G401 (cell line): ENCODE measurements around the gene IFIT1B. TPM values are rescaled to one million over a fixed set of nuclear protein-coding genes. Genes with fewer than 3 reads are reported as not detected.
"Not testable (repeated sequence)": the region's sequence is repeated elsewhere in the genome, so short reads cannot be mapped to it uniquely, and the experiment has no call there.

Experiments
- DNase-seq: peaks from one replicate; pipeline ENCODE4 v3.0.0-alpha.2; 2015; ENCODE audit warnings: low spot score
- in situ Hi-C: cut with HindIII; loops from 2 replicates; pipeline ENCODE4 v1.10.0; 2016; ENCODE audit warnings: low sequenced_read_pairs, mixed read lengths
- total RNA-seq: library from RNA; depleted of rRNA; stranded (reverse); fragments of >200 nt; shearing (Covaris generic); gene quantifications from 2 replicates; pipeline ENCODE4 v1.2.3, GENCODE V29; 2014; rRNA removed

The IFIT1B gene
- total RNA-seq, result not detected in 2 replicates

- in situ Hi-C loops, result no loop called here
- no peak for DNase-seq
These were observed at the start of gene IFIT1B for GRCh38 chr10:89377705-89378637. Gene IFIT1B, plus strand, starts transcription at chr10:89378056. Its CDS starts 80 bp downstream, at chr10:89378136.

GRCh38 chr10:89329151-89329550, 48.7 kb upstream of the IFIT1B start:
- DNase-seq, result no peak
- in situ Hi-C loops, result no loop called here

GRCh38 chr10:89330014-89330413, 47.8 kb upstream of the IFIT1B start:
- in situ Hi-C loops, result not testable (repeated sequence)
- peak; percentile 49 for DNase-seq

- in situ Hi-C loops, result no loop called here
These were observed 47.2 kb upstream of the IFIT1B start for GRCh38 chr10:89330537-89331212.

GRCh38 chr10:89331487-89332122, 46.3 kb upstream of the IFIT1B start:
- in situ Hi-C loops, result not testable (repeated sequence)

More at GRCh38 chr10:89330537-89331212, 47.2 kb upstream of the IFIT1B start:
- no peak for DNase-seq

GRCh38 chr10:89332123-89332633, 45.7 kb upstream of the IFIT1B start:
- in situ Hi-C loops, result no loop called here
- DNase-seq, result peak; percentile 30

More at GRCh38 chr10:89331487-89332122, 46.3 kb upstream of the IFIT1B start:
- not testable (repeated sequence) for DNase-seq

GRCh38 chr10:89335226-89335625, 42.6 kb upstream of the IFIT1B start:
- in situ Hi-C loops, result no loop called here

GRCh38 chr10:89336241-89336640, 41.6 kb upstream of the IFIT1B start:
- DNase-seq, result no peak
- in situ Hi-C loops, result no loop called here

More at GRCh38 chr10:89335226-89335625, 42.6 kb upstream of the IFIT1B start:
- no peak for DNase-seq

- no peak for DNase-seq
These were observed 40.4 kb upstream of the IFIT1B start for GRCh38 chr10:89337484-89337883.

GRCh38 chr10:89338713-89339112, 39.1 kb upstream of the IFIT1B start:
- DNase-seq, result no peak
- in situ Hi-C loops, result no loop called here

More at GRCh38 chr10:89337484-89337883, 40.4 kb upstream of the IFIT1B start:
- in situ Hi-C loops, result no loop called here

- peak; percentile 33 for DNase-seq
- in situ Hi-C loops, result no loop called here
These were observed 38.0 kb upstream of the IFIT1B start for GRCh38 chr10:89339875-89340274.

- in situ Hi-C loops, result no loop called here
- peak; percentile 52 for DNase-seq
These were observed 36.2 kb upstream of the IFIT1B start for GRCh38 chr10:89341649-89342048.

GRCh38 chr10:89342206-89342958, 35.5 kb upstream of the IFIT1B start:
- in situ Hi-C loops, result no loop called here
- DNase-seq, result peak; percentile 99

GRCh38 chr10:89343089-89343767, 34.6 kb upstream of the IFIT1B start:
- no peak for DNase-seq
- in situ Hi-C loops, result no loop called here

- DNase-seq, result no peak
- in situ Hi-C loops, result no loop called here
These were observed 33.7 kb upstream of the IFIT1B start for GRCh38 chr10:89344156-89344555.

GRCh38 chr10:89345367-89346000, 32.4 kb upstream of the IFIT1B start:
- in situ Hi-C loops, result no loop called here
- no peak for DNase-seq

GRCh38 chr10:89346405-89347254, 31.2 kb upstream of the IFIT1B start:
- in situ Hi-C loops, result no loop called here
- DNase-seq, result no peak
